HG02759 (cell line): ENCODE data around the gene LILRB2.
"Not testable (repeated sequence)": the region's sequence is repeated elsewhere in the genome, so short reads cannot be mapped to it uniquely, and the experiment has no call there.

ENCODE experiments used
- ATAC-seq: cut with Tn5 transposase; IDR thresholded peaks from one replicate; pipeline ENCODE4 v1.9.1; 2021; ENCODE audit warnings: mild to moderate bottlenecking, moderate library complexity; ENCODE audit not compliant: unreplicated experiment

Gene LILRB2

GRCh38 chr19:54245936-54246335 is 35.0 kb downstream of the LILRB2 start:
- no peak for ATAC-seq

GRCh38 chr19:54243809-54244208 is 37.1 kb downstream of the LILRB2 start:
- ATAC-seq: not testable (repeated sequence)

- not testable (repeated sequence) for ATAC-seq
These were observed 38.3 kb downstream of the LILRB2 start, which contains the start of gene LILRA6 for GRCh38 chr19:54242646-54243045. LILRA6 (minus strand) TSS chr19:54242790.

GRCh38 chr19:54242234-54242633 is 38.7 kb downstream of the LILRB2 start:
- ATAC-seq: not testable (repeated sequence)

GRCh38 chr19:54240372-54241336 is 40.3 kb downstream of the LILRB2 start:
- not testable (repeated sequence) for ATAC-seq

GRCh38 chr19:54239491-54240371 is 41.2 kb downstream of the LILRB2 start:
- not testable (repeated sequence) for ATAC-seq

- no peak for ATAC-seq
These were observed 47.0 kb downstream of the LILRB2 start for GRCh38 chr19:54233941-54234340.

GRCh38 chr19:54231077-54231931 is 49.6 kb downstream of the LILRB2 start:
- peak; percentile 67 for ATAC-seq

- no peak for ATAC-seq
These were observed 50.9 kb downstream of the LILRB2 start for GRCh38 chr19:54230031-54230430.

- ATAC-seq: no peak
These were observed 51.8 kb downstream of the LILRB2 start for GRCh38 chr19:54229146-54229545.

- not testable (repeated sequence) for ATAC-seq
These were observed 56.3 kb downstream of the LILRB2 start for GRCh38 chr19:54224619-54225018.

GRCh38 chr19:54223937-54224281 is 57.0 kb downstream of the LILRB2 start:
- ATAC-seq: not testable (repeated sequence)
